Stimulated activated CD8-positive, alpha-beta memory T cell treated with anti-CD3 and anti-CD28 coated beads, Interleukin-4, amount 100 ng/mL, for 24 hours (primary cell): ENCODE data around the gene CDC42BPG.

Experiments used
- DNase-seq: peaks from one replicate; pipeline ENCODE4 v3.0.0-alpha.2; 2020; ENCODE audit warnings: low read depth

The CDC42BPG gene

DNA sequence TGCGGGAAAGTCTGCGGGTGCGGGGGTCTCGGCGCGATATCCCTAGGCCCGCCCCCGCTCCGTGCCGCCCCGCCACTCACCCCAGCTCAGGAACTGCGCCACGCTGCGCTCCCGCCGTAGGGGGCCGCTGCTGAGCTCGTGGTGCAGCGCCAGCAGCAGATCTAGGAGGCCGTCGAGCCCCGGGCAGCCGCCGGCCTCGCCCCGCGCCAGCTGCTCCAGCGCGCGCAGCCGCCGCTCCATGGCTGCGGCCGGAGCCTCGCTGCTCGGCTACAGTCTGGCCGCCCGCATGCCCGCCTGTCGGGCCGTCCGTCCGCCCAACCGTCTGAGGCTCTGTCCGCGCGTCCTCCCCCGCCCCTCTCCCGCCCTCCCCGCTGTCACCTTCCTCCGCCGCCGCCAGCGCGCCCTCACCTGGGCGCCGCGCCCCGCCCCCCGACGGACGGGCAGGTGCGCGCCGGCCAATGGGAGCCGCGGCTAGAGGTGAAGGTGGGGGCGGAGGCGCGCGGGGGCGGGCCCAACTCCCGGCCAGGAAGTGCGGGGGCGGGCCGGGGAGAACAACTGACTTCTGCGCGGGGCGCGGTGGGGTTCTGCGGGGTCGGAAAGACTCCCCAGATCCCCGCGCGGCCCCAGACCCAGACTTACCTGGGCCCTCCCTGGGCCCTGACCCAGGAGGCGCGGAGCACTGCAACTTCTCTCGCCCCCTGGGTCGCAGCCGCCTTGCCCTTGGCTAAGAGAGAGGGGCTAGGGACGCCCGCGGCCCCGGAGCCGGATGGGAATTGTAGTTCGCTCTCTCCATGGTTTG lies at the start of gene CDC42BPG:
Gene CDC42BPG, minus strand, starts transcription at position 324 of the 799 bp plus-strand sequence. Its CDS starts 84 bp downstream, at position 240.
- no peak for DNase-seq

DNA sequence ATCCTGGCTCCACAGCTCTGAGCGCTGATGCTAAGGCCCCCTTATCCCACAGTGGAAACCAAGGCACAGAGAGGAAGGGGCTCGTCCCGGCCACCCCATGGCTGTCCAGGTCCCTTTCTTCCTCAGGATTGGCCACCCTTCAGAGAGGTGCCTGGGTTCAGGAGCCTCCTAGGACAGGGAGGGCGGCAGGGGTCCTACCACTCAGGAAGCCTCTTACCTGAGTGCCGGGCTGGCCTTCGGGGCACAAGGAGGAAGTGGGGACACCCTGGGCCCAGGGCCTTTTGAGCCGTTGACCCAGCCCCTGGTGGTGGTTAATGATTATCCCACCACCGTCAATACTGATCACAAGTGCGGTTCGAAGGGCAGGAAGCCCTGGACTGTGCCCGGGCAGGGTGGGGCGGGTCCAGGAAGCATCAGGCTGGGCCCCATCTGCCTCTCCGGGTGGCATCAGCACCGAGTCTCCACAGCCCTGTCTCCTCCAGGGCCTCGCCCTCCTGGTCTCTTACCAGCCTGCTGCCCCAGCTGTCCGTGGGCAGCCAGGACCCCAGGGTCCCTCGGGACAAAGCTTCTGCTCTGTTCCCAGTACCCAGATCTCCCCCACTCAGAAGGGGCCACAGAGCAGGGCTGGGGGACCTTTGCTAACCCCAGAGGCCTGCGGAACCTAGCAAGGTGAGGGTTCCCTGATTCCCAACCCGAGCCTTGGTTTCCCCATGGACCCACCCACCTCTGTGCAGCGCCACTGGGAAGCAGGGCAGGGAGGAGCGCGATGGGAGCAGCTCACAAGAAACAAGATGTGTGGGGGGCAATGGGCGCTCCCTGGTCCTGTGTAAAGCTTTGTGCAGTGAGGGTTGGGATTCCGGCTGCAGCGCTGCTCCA lies 49.0 kb upstream of the CDC42BPG start:
- DNase-seq = no peak

GRCh38 chr11:64892838-64893193 lies 48.4 kb upstream of the CDC42BPG start:
- DNase-seq = no peak

GRCh38 chr11:64892411-64892831 lies 48.0 kb upstream of the CDC42BPG start:
- DNase-seq = no peak

GRCh38 chr11:64891880-64892279 lies 47.4 kb upstream of the CDC42BPG start:
- DNase-seq = no peak

- no peak for DNase-seq
Observed at GRCh38 chr11:64891215-64891848, 46.9 kb upstream of the CDC42BPG start.

DNA sequence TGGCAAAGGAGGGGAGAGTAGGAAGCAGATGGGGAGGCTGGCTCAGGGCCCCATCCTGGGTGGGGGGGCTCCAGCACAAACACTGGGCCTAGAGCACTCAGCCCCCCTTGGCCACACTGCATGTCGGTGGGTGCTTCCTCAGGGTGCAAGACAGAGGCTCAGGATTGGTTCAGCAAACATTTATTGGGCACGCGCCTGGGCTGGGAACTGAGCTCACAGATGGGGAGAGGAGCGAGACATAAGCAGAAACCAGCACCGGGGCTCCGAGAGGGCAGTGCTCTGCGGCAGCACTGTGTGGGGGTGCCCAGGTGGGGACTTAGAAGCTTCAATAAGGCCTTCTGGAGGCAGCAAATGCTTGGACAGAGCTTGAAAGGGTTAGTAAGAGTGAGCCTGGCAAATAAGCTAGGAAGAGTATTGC lies 46.1 kb upstream of the CDC42BPG start:
- no peak for DNase-seq

GRCh38 chr11:64888729-64889511 lies 44.5 kb upstream of the CDC42BPG start:
- DNase-seq = no peak

- no peak for DNase-seq
Observed at GRCh38 chr11:64888406-64888728, 43.9 kb upstream of the CDC42BPG start.

GRCh38 chr11:64887757-64888405 lies 43.4 kb upstream of the CDC42BPG start:
- peak; percentile 72 for DNase-seq

DNA sequence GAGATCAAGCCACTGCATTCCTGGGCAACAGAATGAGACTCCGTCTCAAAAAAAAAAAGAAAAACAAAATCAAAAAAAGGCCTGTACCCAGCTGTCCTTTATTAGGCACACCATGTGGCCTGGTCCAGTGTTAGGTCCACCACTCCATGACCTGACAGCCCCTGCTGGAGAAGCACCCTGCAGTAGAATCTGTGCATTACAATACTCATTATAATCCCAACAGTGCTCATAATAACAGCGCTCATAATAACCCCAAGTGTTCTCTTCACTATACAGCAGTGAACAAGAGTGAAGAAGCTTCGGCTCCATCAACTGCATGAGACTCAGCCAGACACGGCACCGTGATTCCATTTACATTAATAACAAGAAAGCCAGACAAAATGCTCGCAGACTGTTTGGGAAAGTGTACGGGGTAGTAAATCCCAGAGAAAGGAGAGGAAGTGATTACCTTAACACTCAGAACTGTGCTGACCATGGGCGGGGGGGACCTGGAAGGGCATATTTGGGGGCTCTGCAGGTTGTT lies 42.8 kb upstream of the CDC42BPG start:
- DNase-seq = no peak

GRCh38 chr11:64885367-64886286 lies 41.2 kb upstream of the CDC42BPG start:
- DNase-seq = no peak

GRCh38 chr11:64884019-64884418 lies 39.6 kb upstream of the CDC42BPG start:
- no peak for DNase-seq

GRCh38 chr11:64883575-64883974 lies 39.1 kb upstream of the CDC42BPG start:
- no peak for DNase-seq

DNA sequence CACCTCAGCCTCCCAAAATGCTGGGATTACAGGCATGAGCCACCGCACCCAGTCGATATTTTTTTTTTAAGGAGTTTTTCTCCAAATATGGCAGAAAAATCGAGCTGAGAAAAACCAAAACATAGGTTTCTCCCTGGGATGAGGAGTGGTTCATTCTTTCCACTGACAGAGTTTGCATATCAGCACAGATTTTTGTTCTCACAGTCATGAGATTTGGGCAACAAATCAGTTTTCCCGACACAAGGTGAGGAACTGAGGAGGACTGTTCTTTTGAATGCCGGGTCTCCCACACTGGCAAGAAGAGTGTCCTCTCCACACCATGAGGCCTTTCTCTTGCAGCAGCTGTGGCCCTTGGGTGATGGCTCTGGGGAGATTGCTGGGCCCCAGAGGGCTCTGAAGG lies 37.8 kb upstream of the CDC42BPG start:
- no peak for DNase-seq

DNA sequence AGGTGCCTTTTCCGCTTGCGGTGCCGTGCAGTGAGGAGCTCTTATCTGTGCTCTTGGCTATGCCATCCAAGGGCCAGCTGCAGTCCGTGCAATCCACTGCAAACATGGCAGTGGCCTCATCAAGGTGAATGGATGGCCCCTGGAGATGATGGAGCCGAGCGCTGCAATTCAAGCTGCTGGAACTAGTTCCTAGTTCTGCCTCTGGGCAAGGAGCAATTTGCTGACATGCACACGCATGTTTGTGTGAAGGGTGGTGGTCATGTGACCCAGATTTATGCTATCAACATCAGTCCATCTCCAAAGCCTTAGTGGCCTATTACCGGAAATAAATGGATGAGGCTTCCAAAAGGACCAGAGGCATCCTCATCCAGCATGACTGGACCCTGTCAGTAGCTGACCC lies 37.0 kb upstream of the CDC42BPG start:
- DNase-seq = no peak

DNA sequence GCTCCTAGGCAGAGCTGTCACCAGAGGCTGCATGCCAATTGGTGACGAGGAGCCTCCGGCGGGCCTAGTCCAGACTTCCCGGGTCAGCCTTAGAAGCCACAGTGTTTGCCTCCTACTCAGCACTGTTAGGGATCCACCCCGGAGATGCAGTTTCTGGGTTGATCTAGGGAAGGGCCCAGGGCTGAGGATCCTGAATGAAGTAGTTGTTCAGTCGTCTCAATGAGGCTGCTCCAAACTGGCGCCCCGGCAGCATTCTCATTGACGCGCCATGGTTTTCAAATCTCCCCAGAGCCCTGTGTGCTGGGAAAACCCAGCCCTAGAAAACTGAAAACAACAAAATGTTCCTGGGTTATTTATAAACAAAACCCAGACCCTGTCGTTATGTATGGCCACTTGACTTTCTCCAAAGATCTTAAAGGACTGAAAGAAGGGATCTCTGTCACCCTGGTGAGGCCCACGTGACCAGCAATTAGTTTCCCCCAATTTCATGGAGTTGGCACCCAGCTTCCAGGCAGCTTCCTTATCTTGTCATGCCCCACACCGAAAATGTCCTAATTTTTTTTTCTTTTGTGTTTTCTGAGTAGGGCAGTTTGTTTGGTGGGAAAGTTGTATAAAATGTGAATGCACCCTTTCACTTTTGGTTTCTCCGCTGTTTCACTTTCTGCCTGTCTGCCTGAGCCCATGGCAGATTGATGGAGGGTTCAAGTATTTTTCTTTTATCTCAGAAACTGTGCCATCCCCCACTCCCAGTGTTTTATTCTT lies 36.0 kb upstream of the CDC42BPG start:
- DNase-seq = no peak

- DNase-seq = no peak
Observed at GRCh38 chr11:64879244-64879900, 34.9 kb upstream of the CDC42BPG start.
